Fibroblast of villous mesenchyme (primary cell): ENCODE data around the gene MSI2. TPM values are rescaled to one million over a fixed set of nuclear protein-coding genes. Genes with fewer than 3 reads are reported as not detected.

Experiments used
- DNase-seq: peaks from one replicate; pipeline ENCODE4 v3.0.0-alpha.2; 2010; ENCODE audit warnings: low read depth
- H3K4me3 ChIP-seq: 2 replicates; pipeline ENCODE4 v1.5.1; 2011; ENCODE audit warnings: low read depth, mild to moderate bottlenecking, low read length
- CTCF ChIP-seq: IDR thresholded peaks from 2 replicates; pipeline ENCODE4 v1.5.1; 2012; ENCODE audit warnings: low read depth, mild to moderate bottlenecking, low read length; ENCODE audit not compliant: insufficient read depth
- total RNA-seq: library from RNA; depleted of rRNA; stranded (reverse); fragments of >200 nt; gene quantifications from 2 replicates; pipeline ENCODE4 v1.2.3, GENCODE V29; 2012

MSI2 gene
- total RNA-seq, 1 donor, result 50.1 TPM

GRCh38 chr17:57539529-57540301, 283.4 kb downstream of the MSI2 start:
- peak; percentile 54 for DNase-seq
- H3K4me3 ChIP-seq, result no peak overlapping the region
- no peak for TF ChIP-seq CTCF

- DNase-seq, result no peak
- H3K4me3 ChIP-seq, result no peak overlapping the region
- no peak for TF ChIP-seq CTCF
Observed at GRCh38 chr17:57540596-57540995, 284.3 kb downstream of the MSI2 start.

GRCh38 chr17:57541049-57541448, 284.7 kb downstream of the MSI2 start:
- DNase-seq, result no peak
- H3K4me3 ChIP-seq, result no peak overlapping the region
- no peak for TF ChIP-seq CTCF

DNA sequence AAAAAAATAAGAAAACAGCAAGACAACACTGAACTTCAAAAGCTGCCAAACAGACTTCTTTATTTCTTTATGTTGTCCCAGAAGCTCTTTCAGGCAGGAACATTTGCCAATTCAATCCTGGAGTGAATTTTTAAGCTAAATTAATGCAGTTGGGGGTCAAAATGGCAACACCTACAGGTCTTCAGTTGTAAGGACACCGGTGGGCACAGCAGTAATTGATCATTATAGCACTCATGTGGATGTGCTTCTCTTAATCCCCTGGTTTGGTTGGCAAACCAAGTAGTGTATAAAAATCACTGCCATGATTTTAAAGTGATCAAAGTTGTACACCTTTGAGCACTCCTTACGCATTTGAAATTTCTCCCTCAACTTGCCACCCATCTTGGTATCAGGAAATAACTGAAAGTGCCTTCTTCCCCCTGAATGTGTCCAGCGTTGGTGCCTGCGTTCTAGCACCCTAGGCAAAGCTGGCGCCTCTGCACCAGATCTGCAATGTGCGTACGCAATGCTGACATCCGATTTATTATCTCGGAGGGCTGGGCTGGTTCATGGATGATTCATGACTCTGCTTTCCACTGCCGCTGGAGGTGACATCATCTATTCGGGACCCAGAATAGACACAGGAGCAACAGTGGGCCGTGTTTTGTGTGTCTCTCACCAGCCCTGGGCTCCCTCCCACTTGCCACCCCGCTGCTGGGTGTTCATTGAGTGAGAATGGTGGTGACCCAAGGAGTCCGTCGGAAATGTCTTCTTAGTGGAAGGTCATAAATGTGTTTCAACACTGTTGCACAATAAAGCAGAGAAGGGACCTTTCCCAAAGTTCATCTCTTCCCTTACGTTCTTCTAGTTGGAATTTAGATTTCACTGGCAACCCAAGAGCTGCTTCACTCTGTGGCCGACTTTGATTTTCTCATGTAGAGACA, 285.4 kb downstream of the MSI2 start:
- TF ChIP-seq CTCF, result no peak
- DNase-seq, result peak; percentile 95
- H3K4me3 ChIP-seq, result no peak overlapping the region

- TF ChIP-seq CTCF, result no peak
- DNase-seq, result no peak
- H3K4me3 ChIP-seq, result no peak overlapping the region
Observed at GRCh38 chr17:57542510-57542909, 286.2 kb downstream of the MSI2 start.

DNA sequence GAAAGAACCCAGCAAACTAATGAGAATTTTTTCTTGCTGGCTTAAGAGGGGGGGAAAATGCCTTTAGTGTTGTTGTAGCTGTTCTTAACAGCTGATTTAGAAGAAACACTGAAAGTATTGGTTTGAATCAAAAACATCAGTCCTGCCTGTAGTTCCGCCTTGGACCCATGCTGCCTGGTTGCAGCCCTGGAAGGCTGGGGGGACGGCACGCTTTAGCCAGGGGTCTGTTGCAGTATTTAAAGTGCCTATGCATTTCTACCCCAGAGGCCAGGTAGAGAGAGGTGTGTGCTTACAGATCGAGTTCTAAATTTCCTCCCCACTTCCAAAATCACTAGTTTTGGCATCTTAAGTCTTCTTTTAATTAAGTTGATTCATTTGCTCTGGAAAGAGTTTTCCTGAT, 286.9 kb downstream of the MSI2 start:
- no peak for TF ChIP-seq CTCF
- no peak overlapping the region for H3K4me3 ChIP-seq
- DNase-seq, result no peak
